SK-MEL-5 (cell line): ENCODE data around the gene CTNND1. TPM values are rescaled to one million over a fixed set of nuclear protein-coding genes. Genes with fewer than 3 reads are reported as not detected.
A peak's percentile ranks its signal among the peaks of the same experiment; 100 is the strongest.
"Not testable (repeated sequence)": the region's sequence is repeated elsewhere in the genome, so short reads cannot be mapped to it uniquely, and the experiment has no call there.

Experiments used
- DNase-seq: peaks from one replicate; pipeline ENCODE4 v3.0.0-alpha.2; 2016; ENCODE audit warnings: low read depth, low spot score
- in situ Hi-C: cut with HindIII; loops from 2 replicates; pipeline ENCODE4 v1.10.0; 2016; ENCODE audit warnings: low sequenced_read_pairs, high pct_unique_total_duplicates, low pct_unique_long_range_greater_than_20kb
- polyA plus RNA-seq, 2 experiments: library from polyadenylated mRNA; depleted of rRNA; stranded (reverse); fragments of >200 nt; gene quantifications; 2 replicates each; pipeline ENCODE4 v1.2.3, GENCODE V29; 2015
- total RNA-seq: library from RNA; depleted of rRNA; stranded (reverse); fragments of >200 nt; shearing (Covaris generic); gene quantifications from 2 replicates; pipeline ENCODE4 v1.2.3, GENCODE V29; 2014; rRNA removed

The CTNND1 gene, protein sequence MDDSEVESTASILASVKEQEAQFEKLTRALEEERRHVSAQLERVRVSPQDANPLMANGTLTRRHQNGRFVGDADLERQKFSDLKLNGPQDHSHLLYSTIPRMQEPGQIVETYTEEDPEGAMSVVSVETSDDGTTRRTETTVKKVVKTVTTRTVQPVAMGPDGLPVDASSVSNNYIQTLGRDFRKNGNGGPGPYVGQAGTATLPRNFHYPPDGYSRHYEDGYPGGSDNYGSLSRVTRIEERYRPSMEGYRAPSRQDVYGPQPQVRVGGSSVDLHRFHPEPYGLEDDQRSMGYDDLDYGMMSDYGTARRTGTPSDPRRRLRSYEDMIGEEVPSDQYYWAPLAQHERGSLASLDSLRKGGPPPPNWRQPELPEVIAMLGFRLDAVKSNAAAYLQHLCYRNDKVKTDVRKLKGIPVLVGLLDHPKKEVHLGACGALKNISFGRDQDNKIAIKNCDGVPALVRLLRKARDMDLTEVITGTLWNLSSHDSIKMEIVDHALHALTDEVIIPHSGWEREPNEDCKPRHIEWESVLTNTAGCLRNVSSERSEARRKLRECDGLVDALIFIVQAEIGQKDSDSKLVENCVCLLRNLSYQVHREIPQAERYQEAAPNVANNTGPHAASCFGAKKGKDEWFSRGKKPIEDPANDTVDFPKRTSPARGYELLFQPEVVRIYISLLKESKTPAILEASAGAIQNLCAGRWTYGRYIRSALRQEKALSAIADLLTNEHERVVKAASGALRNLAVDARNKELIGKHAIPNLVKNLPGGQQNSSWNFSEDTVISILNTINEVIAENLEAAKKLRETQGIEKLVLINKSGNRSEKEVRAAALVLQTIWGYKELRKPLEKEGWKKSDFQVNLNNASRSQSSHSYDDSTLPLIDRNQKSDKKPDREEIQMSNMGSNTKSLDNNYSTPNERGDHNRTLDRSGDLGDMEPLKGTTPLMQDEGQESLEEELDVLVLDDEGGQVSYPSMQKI
- total RNA-seq = 51.6 and 53.8 TPM in 2 replicates
- 52.1 and 65.9 TPM in 2 replicates for polyA plus RNA-seq (2015; cell fraction: cytosol; rRNA removed)
- 50.1 and 69.1 TPM in 2 replicates for polyA plus RNA-seq (2015; cell fraction: nucleus; rRNA removed)

DNA sequence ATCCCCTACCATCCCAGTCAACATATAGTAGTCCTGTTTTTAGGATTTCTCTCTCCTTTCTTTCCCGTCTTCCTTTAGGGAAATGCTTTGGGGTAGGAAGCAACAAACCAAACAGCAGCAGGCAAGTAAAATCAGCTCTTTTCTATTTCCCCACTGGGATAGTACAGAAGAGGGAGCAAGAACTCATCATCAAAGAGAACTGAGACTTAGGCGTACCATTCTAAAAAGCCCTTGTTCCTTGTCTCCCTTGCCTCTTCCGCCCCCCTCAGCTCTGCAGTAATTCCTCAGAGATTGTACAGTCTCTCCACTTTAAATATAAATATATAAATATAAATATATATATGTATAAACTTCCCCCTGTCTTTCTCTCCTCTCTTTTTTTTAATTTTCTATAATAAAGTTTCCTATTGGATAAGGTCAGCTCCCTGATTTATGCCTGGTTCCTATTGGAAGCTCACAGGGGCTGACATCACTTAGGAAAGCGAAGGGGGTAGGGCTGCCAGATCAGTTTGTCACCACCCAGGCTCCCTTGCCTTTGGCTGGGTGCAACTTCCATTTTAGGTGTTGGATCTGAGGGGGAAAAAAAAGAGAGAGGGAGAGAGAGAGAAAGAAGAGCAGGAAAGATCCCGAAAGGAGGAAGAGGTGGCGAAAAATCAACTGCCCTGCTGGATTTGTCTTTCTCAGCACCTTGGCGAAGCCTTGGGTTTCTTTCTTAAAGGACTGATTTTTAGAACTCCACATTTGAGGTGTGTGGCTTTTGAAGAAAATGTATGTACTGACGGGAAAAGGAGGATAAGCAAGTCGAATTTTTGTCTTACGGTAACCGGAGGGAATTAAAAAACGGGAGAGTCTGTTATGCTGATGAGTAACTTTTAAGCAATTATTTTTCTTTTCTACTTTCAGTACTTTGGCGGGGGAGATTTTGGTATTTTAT lies at the start of gene CTNND1:
TSS of gene CTNND1 (plus strand) at position 502 of the 934 bp plus-strand sequence. CDS start 29,677 bp downstream, outside the sequence.
- in situ Hi-C loops = no loop called here
- DNase-seq = peak; percentile 96

GRCh38 chr11:57712256-57713150 lies 49.1 kb upstream of the CTNND1 start, which contains the start of gene TMX2:
Gene TMX2 (plus strand): TSS chr11:57712593. CDS start chr11:57712619, 26 bp downstream.
- in situ Hi-C loops = no loop called here
- DNase-seq = peak; percentile 98

DNA sequence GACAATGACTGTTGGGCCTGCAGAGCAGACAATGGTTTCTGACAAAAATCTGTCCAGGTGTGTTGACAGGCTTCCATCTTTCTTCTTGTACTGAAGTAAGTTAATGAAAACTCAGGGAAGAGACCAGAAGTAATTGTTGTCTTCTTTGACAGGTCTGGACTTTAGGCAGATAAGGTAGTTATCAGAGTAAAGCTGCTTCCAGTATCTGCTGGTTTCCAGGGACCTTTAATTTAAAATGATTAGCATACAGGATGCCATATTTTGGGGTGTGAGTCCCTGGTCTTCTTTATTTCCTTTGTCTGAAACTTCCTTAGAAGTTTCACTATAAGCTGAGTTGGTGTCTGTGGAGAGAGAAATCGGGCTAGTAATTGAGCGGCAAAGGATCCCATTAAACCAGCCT lies 47.8 kb upstream of the CTNND1 start:
- DNase-seq = no peak
- in situ Hi-C loops = no loop called here

DNA sequence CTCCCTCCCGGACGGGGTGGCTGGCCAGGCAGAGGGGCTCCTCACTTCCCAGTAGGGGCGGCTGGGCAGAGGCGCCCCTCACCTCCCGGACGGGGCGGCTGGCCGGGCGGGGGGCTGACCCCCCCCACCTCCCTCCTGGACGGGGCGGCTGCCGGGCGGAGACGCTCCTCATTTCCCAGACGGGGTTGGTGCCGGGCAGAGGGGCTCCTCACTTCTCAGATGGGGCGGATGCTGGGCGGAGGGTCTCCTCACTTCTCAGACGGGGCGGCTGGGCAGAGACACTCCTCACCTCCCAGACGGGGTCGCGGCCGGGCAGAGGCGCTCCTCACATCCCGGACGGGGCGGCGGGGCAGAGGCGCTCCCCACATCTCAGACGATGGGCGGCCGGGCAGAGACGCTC lies 44.9 kb upstream of the CTNND1 start:
- in situ Hi-C loops, DNase-seq: not testable (repeated sequence)

DNA sequence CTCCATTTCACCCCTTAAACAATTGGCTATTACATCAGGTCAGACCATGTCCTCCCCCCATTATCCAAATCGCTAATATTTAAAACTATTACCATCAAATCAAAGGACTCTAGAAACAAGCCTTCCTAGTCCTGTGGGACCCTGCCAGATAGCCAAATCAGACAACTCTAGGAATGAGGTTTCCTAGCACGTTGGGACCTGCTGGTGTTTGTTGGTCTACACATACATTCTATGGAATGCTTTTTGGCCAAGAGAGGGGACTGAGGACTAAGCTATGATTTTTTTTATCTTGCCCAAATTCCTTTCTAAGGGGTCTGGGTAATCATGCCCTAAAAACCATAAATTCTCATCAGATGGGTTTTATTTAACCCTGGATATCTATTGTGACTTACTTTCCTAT lies 34.4 kb upstream of the CTNND1 start:
- in situ Hi-C loops = no loop called here
- DNase-seq = no peak

GRCh38 chr11:57728829-57729228 lies 32.8 kb upstream of the CTNND1 start:
- DNase-seq = no peak
- in situ Hi-C loops = no loop called here

- no peak for DNase-seq
- in situ Hi-C loops = no loop called here
Observed at GRCh38 chr11:57729479-57729878, 32.1 kb upstream of the CTNND1 start.

DNA sequence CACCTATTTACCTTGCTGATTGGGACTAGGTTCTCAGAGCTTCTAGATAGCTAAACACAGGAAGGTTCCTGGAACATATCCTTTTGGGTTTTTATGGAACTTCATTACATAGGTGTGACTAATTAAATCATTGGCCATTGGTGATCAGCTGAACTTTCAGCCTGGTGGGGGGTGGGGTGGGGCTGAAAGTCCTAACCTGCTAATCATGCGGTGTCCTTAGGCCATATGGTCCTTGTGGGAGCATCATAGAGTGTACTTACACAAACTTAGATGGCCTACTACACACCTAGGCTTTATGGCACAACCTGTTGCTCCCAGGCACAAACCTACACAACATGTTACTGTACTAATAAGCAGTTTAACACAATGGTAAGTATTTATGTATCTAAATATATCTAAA lies 28.9 kb upstream of the CTNND1 start:
- in situ Hi-C loops = no loop called here
- DNase-seq = no peak

GRCh38 chr11:57735619-57736298 lies 25.8 kb upstream of the CTNND1 start:
- in situ Hi-C loops = no loop called here
- DNase-seq = no peak

GRCh38 chr11:57741132-57742086 lies 20.2 kb upstream of the CTNND1 start, which contains the start of gene SELENOH:
Gene SELENOH (plus strand): TSS chr11:57741491. CDS start chr11:57741596, 105 bp downstream.
- peak; percentile 94 for DNase-seq
- in situ Hi-C loops = no loop called here

DNA sequence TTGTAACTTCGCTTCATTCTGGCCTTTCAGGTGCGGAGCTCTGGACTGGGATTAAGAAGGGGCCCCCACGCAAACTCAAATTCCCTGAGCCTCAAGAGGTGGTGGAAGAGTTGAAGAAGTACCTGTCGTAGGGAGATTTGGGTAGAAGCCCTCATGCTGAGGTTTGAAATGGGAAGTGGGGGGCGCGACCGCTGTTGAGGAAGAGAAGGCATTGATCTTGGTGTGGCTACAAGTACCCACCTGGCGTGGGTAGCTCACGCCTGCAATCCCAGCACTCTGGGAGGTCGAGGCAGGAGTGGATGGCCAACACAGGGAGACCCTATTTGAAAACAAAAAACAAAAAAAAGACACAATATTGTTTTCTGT lies 19.5 kb upstream of the CTNND1 start:
- in situ Hi-C loops = no loop called here
- no peak for DNase-seq

DNA sequence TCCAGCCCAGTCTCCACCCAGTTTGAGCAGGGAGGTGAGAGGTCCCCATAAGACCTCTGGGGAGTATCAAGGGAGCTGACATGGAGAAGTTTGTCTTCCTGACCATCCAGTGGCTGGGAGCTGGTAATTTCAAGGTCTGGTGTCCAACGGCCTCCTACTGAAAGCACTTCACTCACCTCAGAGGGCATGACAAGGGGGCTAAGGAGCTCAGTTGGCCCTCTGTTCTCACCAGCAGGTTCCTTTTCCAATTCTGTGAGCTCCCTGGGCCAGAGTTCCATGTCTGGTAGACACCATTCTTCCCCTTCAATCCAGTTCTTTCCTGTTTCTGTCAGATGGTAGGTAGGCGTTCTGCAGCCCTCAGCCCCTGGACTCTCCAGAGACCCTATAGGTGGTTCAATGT lies 17.2 kb upstream of the CTNND1 start:
- no peak for DNase-seq
- in situ Hi-C loops = no loop called here

DNA sequence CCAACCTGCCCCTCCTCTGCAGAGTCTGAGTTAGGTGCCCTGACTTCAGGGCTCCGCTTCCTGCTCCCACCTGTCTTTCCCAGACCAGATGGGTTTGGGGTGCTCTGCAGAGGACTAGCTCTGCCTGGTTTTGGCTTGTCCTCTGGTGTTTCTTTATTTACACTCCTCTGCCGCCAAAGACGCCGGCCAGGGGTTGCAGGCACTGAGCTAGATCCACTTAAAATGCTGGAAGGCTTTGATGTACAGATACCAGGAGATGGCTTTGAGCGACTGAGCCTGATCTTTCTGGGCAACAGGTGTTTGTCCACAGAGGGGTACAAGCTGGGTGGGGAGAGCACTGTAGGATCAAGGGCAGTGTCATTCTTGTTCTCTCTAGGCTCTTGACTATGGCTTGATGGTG lies 16.4 kb upstream of the CTNND1 start:
- in situ Hi-C loops = no loop called here
- no peak for DNase-seq

- no peak for DNase-seq
- in situ Hi-C loops = no loop called here
Observed at GRCh38 chr11:57746920-57747319, 14.7 kb upstream of the CTNND1 start.

DNA sequence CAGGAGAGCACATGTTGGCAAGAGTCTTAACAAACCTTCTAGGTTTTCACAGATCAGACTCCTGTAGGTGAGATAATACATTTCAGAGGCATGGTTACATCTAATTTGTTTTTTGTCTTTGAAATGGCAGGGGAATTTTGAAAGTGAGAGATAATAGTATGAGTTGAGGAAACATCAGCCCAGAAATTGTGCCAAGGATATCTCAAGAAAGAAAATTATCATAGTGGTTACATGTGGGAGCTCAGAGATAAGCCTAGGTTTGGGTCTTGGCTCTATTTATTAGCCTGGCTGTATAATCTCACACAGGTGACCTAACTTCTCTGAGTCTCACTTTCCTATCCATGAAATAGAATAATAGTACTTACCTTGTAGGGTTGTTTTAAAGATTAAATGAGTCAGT lies 10.4 kb upstream of the CTNND1 start:
- no peak for DNase-seq
- in situ Hi-C loops = no loop called here
